CD14-positive monocyte (primary cell): ENCODE measurements around the gene ANKRD13B. TPM values are rescaled to one million over a fixed set of nuclear protein-coding genes. Genes with fewer than 3 reads are reported as not detected.
A peak's percentile ranks its signal among the peaks of the same experiment; 100 is the strongest.

ENCODE experiments used
- DNase-seq, 3 donors: peaks; one replicate each; pipeline ENCODE4 v3.0.0-alpha.2; 2011 to 2022
- H2AFZ ChIP-seq: 2 replicates; pipeline ENCODE4 v1.6.0; 2012; ENCODE audit warnings: mild to moderate bottlenecking, low read depth, low read length, inconsistent platforms; ENCODE audit not compliant: insufficient read depth, poor library complexity, severe bottlenecking
- H3K27ac ChIP-seq, 2 donors: 1 replicate in 1 of 2; 2 replicates in 1 of 2; pipeline ENCODE4 v1.5.1; 2012 to 2013; ENCODE audit warnings: low read length in 2 of 2, control low read depth in 1 of 2, inconsistent platforms in 1 of 2, low read depth in 1 of 2, mild to moderate bottlenecking in 1 of 2
- H3K27me3 ChIP-seq, 2 donors: one replicate each; pipeline versions ENCODE4 v1.6.0 to v1.6.1; 2011 to 2013; ENCODE audit warnings: low read length in 2 of 2; ENCODE audit not compliant: control insufficient read depth in 2 of 2, insufficient read depth in 2 of 2
- H3K36me3 ChIP-seq, 2 donors: replicated peaks in 1 of 2; 1 replicate in 1 of 2; 2 replicates in 1 of 2; pipeline versions ENCODE4 v1.5.1 to v1.6.1; 2012 to 2013; ENCODE audit warnings: low read length in 2 of 2, control low read depth in 1 of 2, inconsistent platforms in 1 of 2, mild to moderate bottlenecking in 1 of 2; ENCODE audit not compliant: insufficient read depth in 2 of 2, control insufficient read depth in 1 of 2
- H3K4me1 ChIP-seq, 2 donors: 1 replicate in 1 of 2; 2 replicates in 1 of 2; pipeline versions ENCODE4 v1.5.1 to v1.6.1; 2012 to 2013; ENCODE audit warnings: low read length in 2 of 2, control low read depth in 1 of 2, inconsistent platforms in 1 of 2, mild to moderate bottlenecking in 1 of 2, moderate library complexity in 1 of 2; ENCODE audit not compliant: insufficient read depth in 2 of 2, control insufficient read depth in 1 of 2
- H3K4me2 ChIP-seq: replicated peaks from 2 replicates; pipeline ENCODE3; 2012; ENCODE audit warnings: low read length, moderate library complexity, mild to moderate bottlenecking; ENCODE audit not compliant: poor library complexity, severe bottlenecking; ENCODE audit errors: extremely low read depth
- H3K4me3 ChIP-seq, 3 experiments: fragments of 200-600 bp in 1 of 3; sonication (generic) in 1 of 3; replicated peaks in 1 of 3; 1 replicate in 2 of 3; 2 replicates in 1 of 3; pipeline ENCODE4 v1.5.1; 2011 to 2013; ENCODE audit warnings: low read length in 3 of 3, mild to moderate bottlenecking in 3 of 3, control low read depth in 2 of 3, low read depth in 2 of 3, inconsistent platforms in 1 of 3, moderate library complexity in 1 of 3
- H3K79me2 ChIP-seq: 2 replicates; pipeline ENCODE4 v1.6.0; 2012; ENCODE audit warnings: mild to moderate bottlenecking, control low read depth, inconsistent platforms, low read length, moderate library complexity; ENCODE audit not compliant: insufficient read depth
- H3K9ac ChIP-seq: 2 replicates; pipeline ENCODE4 v1.6.0; 2017; ENCODE audit warnings: low read length, mild to moderate bottlenecking; ENCODE audit not compliant: insufficient read depth, poor library complexity, severe bottlenecking
- H3K9me3 ChIP-seq, 2 donors: replicated peaks in 1 of 2; 1 replicate in 1 of 2; 2 replicates in 1 of 2; pipeline versions ENCODE4 v1.5.1 to v1.6.1; 2012 to 2013; ENCODE audit warnings: low read length in 2 of 2, control low read depth in 1 of 2; ENCODE audit not compliant: control insufficient read depth in 1 of 2, insufficient read depth in 1 of 2
- H4K20me1 ChIP-seq: 2 replicates; pipeline ENCODE4 v1.6.0; 2012; ENCODE audit warnings: mild to moderate bottlenecking, low read length, control low read depth, moderate library complexity; ENCODE audit not compliant: insufficient read depth
- H3K27ac Mint-ChIP-seq, 7 donors: one replicate each; pipeline ENCODE4 v1.8.0; 2020; ENCODE audit warnings: mild to moderate bottlenecking in 7 of 7, mixed read lengths in 7 of 7, moderate library complexity in 6 of 7, inconsistent platforms in 2 of 7
- H3K27me3 Mint-ChIP-seq, 3 donors: one replicate each; pipeline ENCODE4 v1.8.0; 2021 to 2022; ENCODE audit warnings: low read depth in 3 of 3, mild to moderate bottlenecking in 3 of 3, mixed read lengths in 3 of 3, moderate library complexity in 3 of 3, inconsistent platforms in 1 of 3
- H3K36me3 Mint-ChIP-seq, 2 donors: one replicate each; pipeline ENCODE4 v1.8.0; 2020; ENCODE audit warnings: mixed read lengths in 2 of 2, inconsistent platforms in 1 of 2, mild to moderate bottlenecking in 1 of 2
- H3K4me1 Mint-ChIP-seq: one replicate; pipeline ENCODE4 v1.8.0; 2020; ENCODE audit warnings: mild to moderate bottlenecking, mixed read lengths
- H3K4me3 Mint-ChIP-seq, 2 donors: one replicate each; pipeline ENCODE4 v1.8.0; 2020; ENCODE audit warnings: mild to moderate bottlenecking in 2 of 2, mixed read lengths in 2 of 2, moderate library complexity in 1 of 2
- H3K9me3 Mint-ChIP-seq, 7 donors: one replicate each; pipeline ENCODE4 v1.8.0; 2020 to 2022; ENCODE audit warnings: mixed read lengths in 7 of 7, mild to moderate bottlenecking in 6 of 7, moderate library complexity in 6 of 7, inconsistent platforms in 2 of 7
- WGBS: methylation state at CpG from one replicate; pipeline ENCODE4 v1.1.5; 2013; ENCODE audit warnings: missing lambda C conversion rate; ENCODE audit not compliant: insufficient coverage; 5-methylcytosine and 5-hydroxymethylcytosine counted together
- intact Hi-C, 2 donors: fragments of 100-400 bp; cut with micrococcal nuclease; formaldehyde crosslinking; loops; one replicate each; pipeline versions ENCODE4 v1.15.0 to v1.15.1; 2023
- polyA plus RNA-seq, 3 donors: library from polyadenylated mRNA; depleted of rRNA in 1 of 3; unstranded in 2 of 3; stranded (reverse) in 1 of 3; fragments of 300-500 nt in 2 of 3; fragments of >200 nt in 1 of 3; fragmentation: Illumina TruSeq in 2 of 3; gene quantifications; 1 replicate in 2 of 3; 2 replicates in 1 of 3; pipeline ENCODE4 v1.2.3, GENCODE V29; 2012 to 2021
- TF ChIP-seq, protein P1 (sequence below): fragments of 200-600 bp; IDR thresholded peaks from one replicate; pipeline ENCODE4 v1.8.0; 2022; ENCODE audit warnings: antibody characterized with exemption, mild to moderate bottlenecking

Gene ANKRD13B
- polyA plus RNA-seq, 3 donors = 0.37 TPM; not detected in 2

DNA sequence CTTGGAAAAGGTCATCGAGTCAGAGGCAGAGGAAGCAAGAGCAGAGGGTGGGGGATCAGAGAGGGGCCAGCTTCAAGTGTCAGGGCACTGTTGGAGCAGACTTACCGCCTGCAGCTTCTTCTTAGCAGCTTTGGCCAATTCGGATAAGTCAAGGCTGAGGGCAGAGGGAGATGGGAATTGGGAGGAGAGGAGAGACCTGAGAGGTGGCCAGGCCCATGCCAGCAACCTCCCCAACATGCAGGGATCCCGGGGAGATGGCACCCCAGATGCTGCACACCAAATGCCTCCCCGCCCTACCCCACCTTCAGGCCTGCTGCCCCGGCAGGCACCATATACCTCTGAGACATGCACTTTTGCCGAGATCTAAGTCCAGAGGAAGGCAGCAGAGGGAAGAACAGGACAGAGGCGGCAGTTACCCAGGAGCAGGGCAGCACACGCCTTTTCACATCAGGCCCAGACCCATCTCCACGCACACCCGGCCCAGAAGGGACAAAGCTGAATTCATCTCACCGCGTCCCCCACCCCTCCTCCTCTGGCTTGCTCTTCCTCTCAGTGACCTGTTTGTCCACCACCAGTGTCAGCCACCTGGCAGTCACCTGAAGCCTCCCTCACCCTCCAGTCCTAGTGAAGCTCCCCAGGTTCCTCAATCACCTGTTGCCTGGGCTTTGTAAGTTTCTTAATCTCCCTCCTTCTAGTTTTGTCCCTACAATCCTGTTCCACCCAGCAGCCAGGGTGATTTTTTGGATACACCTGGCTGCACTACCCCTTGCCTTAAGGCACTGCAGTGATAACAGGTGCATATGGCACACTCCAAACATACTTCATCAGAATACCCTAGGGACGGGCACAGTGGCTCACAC lies 14.1 kb upstream of the ANKRD13B start:
- Histone ChIP-seq H3K4me2 (no peak overlapping the region), H2AFZ (no peak overlapping the region), H4K20me1 (peaks cover 47% of the 10 kb centered on the region), H3K27me3 (no peaks in the 10 kb centered on the region), H3K4me1 (peaks cover under 1 to 2% of the 10 kb centered on the region in 2 donors), H3K9ac (no peak overlapping the region), H3K9me3 (no peaks in the 10 kb centered on the region), H3K79me2 (peaks cover 11% of the 10 kb centered on the region), H3K36me3 (peaks cover 77 to 90% of the 10 kb centered on the region in 2 donors), H3K4me3 (no peak overlapping the region), H3K27ac (no peak overlapping the region)
- H3K4me3 Mint-ChIP-seq = no peak overlapping the region
- 97% methylated on average over 11 of the region's 14 CpGs for WGBS
- TF ChIP-seq, protein P1, sequence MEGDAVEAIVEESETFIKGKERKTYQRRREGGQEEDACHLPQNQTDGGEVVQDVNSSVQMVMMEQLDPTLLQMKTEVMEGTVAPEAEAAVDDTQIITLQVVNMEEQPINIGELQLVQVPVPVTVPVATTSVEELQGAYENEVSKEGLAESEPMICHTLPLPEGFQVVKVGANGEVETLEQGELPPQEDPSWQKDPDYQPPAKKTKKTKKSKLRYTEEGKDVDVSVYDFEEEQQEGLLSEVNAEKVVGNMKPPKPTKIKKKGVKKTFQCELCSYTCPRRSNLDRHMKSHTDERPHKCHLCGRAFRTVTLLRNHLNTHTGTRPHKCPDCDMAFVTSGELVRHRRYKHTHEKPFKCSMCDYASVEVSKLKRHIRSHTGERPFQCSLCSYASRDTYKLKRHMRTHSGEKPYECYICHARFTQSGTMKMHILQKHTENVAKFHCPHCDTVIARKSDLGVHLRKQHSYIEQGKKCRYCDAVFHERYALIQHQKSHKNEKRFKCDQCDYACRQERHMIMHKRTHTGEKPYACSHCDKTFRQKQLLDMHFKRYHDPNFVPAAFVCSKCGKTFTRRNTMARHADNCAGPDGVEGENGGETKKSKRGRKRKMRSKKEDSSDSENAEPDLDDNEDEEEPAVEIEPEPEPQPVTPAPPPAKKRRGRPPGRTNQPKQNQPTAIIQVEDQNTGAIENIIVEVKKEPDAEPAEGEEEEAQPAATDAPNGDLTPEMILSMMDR = no peak
- H3K9me3 Mint-ChIP-seq = no peaks in the 10 kb centered on the region
- H3K4me1 Mint-ChIP-seq = peaks cover 5% of the 10 kb centered on the region
- H3K36me3 Mint-ChIP-seq = peaks cover 60 to 96% of the 10 kb centered on the region in 2 donors
- DNase-seq = no peak
- H3K27me3 Mint-ChIP-seq = no peaks in the 10 kb centered on the region
- intact Hi-C loops = no loop called here
- no peak overlapping the region for H3K27ac Mint-ChIP-seq

- Mint-ChIP-seq H3K9me3 (no peaks in the 10 kb centered on the region), H3K27me3 (no peaks in the 10 kb centered on the region), H3K27ac (peak overlapping the region in 3 of 7 donors; percentile 10 to 51 (median 45)), H3K4me3 (no peak overlapping the region), H3K4me1 (peaks cover 16% of the 10 kb centered on the region), H3K36me3 (peaks cover 51 to 84% of the 10 kb centered on the region in 2 donors)
- TF ChIP-seq, protein P1 = peak; percentile 84
- H3K27ac ChIP-seq = no peak overlapping the region
- no peaks in the 10 kb centered on the region for H3K27me3 ChIP-seq
- H3K79me2 ChIP-seq = peaks cover 24% of the 10 kb centered on the region
- no peaks in the 10 kb centered on the region for H3K9me3 ChIP-seq
- H3K36me3 ChIP-seq = peaks cover 64 to 78% of the 10 kb centered on the region in 2 donors
- no peak overlapping the region for H3K4me2 ChIP-seq
- H2AFZ ChIP-seq = no peak overlapping the region
- no peak overlapping the region for H3K9ac ChIP-seq
- intact Hi-C loops = loop anchor here (2.0 to 10.0 kb wide), 3 partner anchors 39 to 512 kb away; no protein-coding TSS in a partner anchor
- DNase-seq = peak; percentile 86 to 91 (median 88)
- H3K4me3 ChIP-seq = no peak overlapping the region
- peaks cover 54% of the 10 kb centered on the region for H4K20me1 ChIP-seq
- H3K4me1 ChIP-seq = peaks cover 13% of the 10 kb centered on the region in 2 donors
- 63% methylated on average over 11 of the region's 15 CpGs for WGBS
These were observed 12.8 kb upstream of the ANKRD13B start for GRCh38 chr17:29579866-29580771.
